Fibroblast of lung (primary cell): ENCODE data around the gene BCL2L13. TPM values are rescaled to one million over a fixed set of nuclear protein-coding genes. Genes with fewer than 3 reads are reported as not detected.
"Not testable (repeated sequence)": the region's sequence is repeated elsewhere in the genome, so short reads cannot be mapped to it uniquely, and the experiment has no call there.

Source experiments
- DNase-seq, 2 donors: peaks; one replicate each; pipeline versions ENCODE4 v3.0.0 to v3.0.0-alpha.2; 2010; ENCODE audit warnings: low read depth in 2 of 2
- H2AFZ ChIP-seq: 2 replicates; pipeline ENCODE4 v1.5.1; 2012; ENCODE audit warnings: low read length, control low read depth, inconsistent platforms
- H3K27ac ChIP-seq: 2 replicates; pipeline ENCODE4 v1.5.1; 2011; ENCODE audit warnings: low read length, control low read depth; ENCODE audit not compliant: insufficient read depth
- H3K27me3 ChIP-seq: 2 replicates; pipeline ENCODE4 v1.5.1; 2011; ENCODE audit warnings: mild to moderate bottlenecking, low read length; ENCODE audit not compliant: control insufficient read depth, insufficient read depth
- H3K36me3 ChIP-seq: 2 replicates; pipeline ENCODE4 v1.5.1; 2011; ENCODE audit warnings: low read length; ENCODE audit not compliant: control insufficient read depth, insufficient read depth
- H3K4me1 ChIP-seq: 2 replicates; pipeline ENCODE4 v1.5.1; 2011; ENCODE audit warnings: low read length; ENCODE audit not compliant: control insufficient read depth, insufficient read depth; ENCODE audit errors: extremely low read depth
- H3K4me2 ChIP-seq: 2 replicates; pipeline ENCODE4 v1.5.1; 2011; ENCODE audit warnings: low read length, control low read depth; ENCODE audit not compliant: insufficient read depth; ENCODE audit errors: extremely low read depth
- H3K4me3 ChIP-seq, 4 experiments: fragments of 200-600 bp in 1 of 4; sonication (generic) in 1 of 4; replicated peaks in 1 of 4; 2 replicates each; pipeline ENCODE4 v1.5.1; 2011 to 2016; ENCODE audit warnings: low read length in 4 of 4, low read depth in 3 of 4, mild to moderate bottlenecking in 3 of 4, control low read depth in 2 of 4, inconsistent platforms in 1 of 4, mixed read lengths in 1 of 4; ENCODE audit not compliant: insufficient read depth in 1 of 4; ENCODE audit errors: control extremely low read depth in 1 of 4
- H3K79me2 ChIP-seq: 2 replicates; pipeline ENCODE4 v1.5.1; 2012; ENCODE audit warnings: mild to moderate bottlenecking, low read length, inconsistent platforms; ENCODE audit not compliant: control insufficient read depth, insufficient read depth
- H3K9ac ChIP-seq: 2 replicates; pipeline ENCODE4 v1.5.1; 2011; ENCODE audit warnings: mild to moderate bottlenecking, low read length, control low read depth; ENCODE audit not compliant: insufficient read depth
- H3K9me3 ChIP-seq: 2 replicates; pipeline ENCODE4 v1.5.1; 2012; ENCODE audit warnings: low read depth, low read length; ENCODE audit not compliant: control insufficient read depth, insufficient read depth
- H4K20me1 ChIP-seq: 2 replicates; pipeline ENCODE4 v1.5.1; 2011; ENCODE audit warnings: low read length; ENCODE audit not compliant: control insufficient read depth, insufficient read depth; ENCODE audit errors: extremely low read depth
- CTCF ChIP-seq, 2 donors: IDR thresholded peaks in 1 of 2; conservative IDR thresholded peaks in 1 of 2; 1 replicate in 1 of 2; 2 replicates in 1 of 2; pipeline ENCODE4 v1.5.1; 2011 to 2012; ENCODE audit warnings: low read length in 2 of 2, control low read depth in 1 of 2, inconsistent platforms in 1 of 2, low read depth in 1 of 2, mild to moderate bottlenecking in 1 of 2
- EZH2 ChIP-seq: IDR thresholded peaks from 2 replicates; pipeline ENCODE4 v1.5.1; 2012; ENCODE audit warnings: low read length, control low read depth, mild to moderate bottlenecking; ENCODE audit errors: missing control alignments
- polyA plus RNA-seq, 2 donors: library from polyadenylated mRNA; depleted of rRNA in 1 of 2; stranded (reverse) in 1 of 2; unstranded in 1 of 2; fragments of >200 nt; gene quantifications; 2 replicates each; pipeline ENCODE4 v1.2.1, GENCODE V29; 2011 to 2012; ENCODE audit warnings: missing spikeins in 1 of 2
- total RNA-seq: library from RNA; depleted of rRNA; stranded (reverse); fragments of >200 nt; gene quantifications from 2 replicates; pipeline ENCODE4 v1.2.1, GENCODE V29; 2014

Gene BCL2L13
- total and polyA plus RNA-seq, 2 donors (not counting 1 experiment from before 2014, with no cell fraction given) = 65.1 to 76.8 TPM

- no peak for TF ChIP-seq EZH2
- no peak for TF ChIP-seq CTCF (conservative IDR thresholded peaks at IDR 0.05 in 1 of 2, IDR thresholded peaks at IDR 0.05 in 1 of 2; ENCODE audit: low read depth in 1 of 2, low read length in 2 of 2)
- H3K27ac ChIP-seq = peak overlapping the region; percentile 18
- no peak overlapping the region for H3K9ac ChIP-seq
- H3K36me3 ChIP-seq = no peaks in the 10 kb centered on the region
- peak; percentile 22 to 92 for DNase-seq
- no peaks in the 10 kb centered on the region for H3K9me3 ChIP-seq
- no peaks in the 10 kb centered on the region for H3K27me3 ChIP-seq
- peaks cover 1% of the 10 kb centered on the region for H3K79me2 ChIP-seq
- H3K4me2 ChIP-seq = no peak overlapping the region
- H4K20me1 ChIP-seq = no peaks in the 10 kb centered on the region
- H3K4me3 ChIP-seq = no peak overlapping the region
- H3K4me1 ChIP-seq = peaks cover 10% of the 10 kb centered on the region
- no peak overlapping the region for H2AFZ ChIP-seq
Observed at GRCh38 chr22:17633217-17633997, 5.2 kb upstream of the BCL2L13 start.

GRCh38 chr22:17633998-17634323 lies 4.6 kb upstream of the BCL2L13 start:
- H3K4me3 ChIP-seq = no peak overlapping the region
- H3K36me3 ChIP-seq = no peaks in the 10 kb centered on the region
- no peaks in the 10 kb centered on the region for H4K20me1 ChIP-seq
- H3K9ac ChIP-seq = no peak overlapping the region
- DNase-seq = no peak
- no peaks in the 10 kb centered on the region for H3K9me3 ChIP-seq
- H3K27me3 ChIP-seq = no peaks in the 10 kb centered on the region
- TF ChIP-seq EZH2 = no peak
- TF ChIP-seq CTCF (conservative IDR thresholded peaks at IDR 0.05 in 1 of 2, IDR thresholded peaks at IDR 0.05 in 1 of 2; ENCODE audit: low read depth in 1 of 2, low read length in 2 of 2) = no peak
- no peak overlapping the region for H3K27ac ChIP-seq
- H3K4me1 ChIP-seq = peaks cover 10% of the 10 kb centered on the region
- no peak overlapping the region for H3K4me2 ChIP-seq
- no peak overlapping the region for H2AFZ ChIP-seq
- peaks cover 3% of the 10 kb centered on the region for H3K79me2 ChIP-seq

GRCh38 chr22:17634696-17635095 lies 3.9 kb upstream of the BCL2L13 start:
- peaks cover 10% of the 10 kb centered on the region for H3K79me2 ChIP-seq
- H3K4me2 ChIP-seq = no peak overlapping the region
- no peak overlapping the region for H2AFZ ChIP-seq
- H3K9ac ChIP-seq = no peak overlapping the region
- H3K36me3 ChIP-seq = no peaks in the 10 kb centered on the region
- H4K20me1 ChIP-seq = no peaks in the 10 kb centered on the region
- no peak overlapping the region for H3K4me3 ChIP-seq
- no peak for DNase-seq
- TF ChIP-seq CTCF (conservative IDR thresholded peaks at IDR 0.05 in 1 of 2, IDR thresholded peaks at IDR 0.05 in 1 of 2; ENCODE audit: low read depth in 1 of 2, low read length in 2 of 2) = no peak
- TF ChIP-seq EZH2 = no peak
- no peaks in the 10 kb centered on the region for H3K27me3 ChIP-seq
- H3K9me3 ChIP-seq = no peaks in the 10 kb centered on the region
- H3K27ac ChIP-seq = no peak overlapping the region
- peaks cover 10% of the 10 kb centered on the region for H3K4me1 ChIP-seq

- H3K27ac ChIP-seq, H3K36me3 ChIP-seq, H3K4me3 ChIP-seq, H4K20me1 ChIP-seq, H3K9ac ChIP-seq, H3K27me3 ChIP-seq, H2AFZ ChIP-seq, DNase-seq, H3K4me2 ChIP-seq, H3K9me3 ChIP-seq: not testable (repeated sequence)
- Histone ChIP-seq H3K4me1 (peaks cover 12% of the 10 kb centered on the region), H3K79me2 (peaks cover 22% of the 10 kb centered on the region)
Observed at GRCh38 chr22:17636850-17637249, 1.7 kb upstream of the BCL2L13 start.
